HG03520 (cell line): ENCODE data around the gene PRR20D.
"Not testable (repeated sequence)": the region's sequence is repeated elsewhere in the genome, so short reads cannot be mapped to it uniquely, and the experiment has no call there.

Experiments used
- ATAC-seq: cut with Tn5 transposase; IDR thresholded peaks from one replicate; pipeline ENCODE4 v1.9.1; 2021; ENCODE audit warnings: mild to moderate bottlenecking, moderate library complexity; ENCODE audit not compliant: unreplicated experiment

The PRR20D gene

DNA sequence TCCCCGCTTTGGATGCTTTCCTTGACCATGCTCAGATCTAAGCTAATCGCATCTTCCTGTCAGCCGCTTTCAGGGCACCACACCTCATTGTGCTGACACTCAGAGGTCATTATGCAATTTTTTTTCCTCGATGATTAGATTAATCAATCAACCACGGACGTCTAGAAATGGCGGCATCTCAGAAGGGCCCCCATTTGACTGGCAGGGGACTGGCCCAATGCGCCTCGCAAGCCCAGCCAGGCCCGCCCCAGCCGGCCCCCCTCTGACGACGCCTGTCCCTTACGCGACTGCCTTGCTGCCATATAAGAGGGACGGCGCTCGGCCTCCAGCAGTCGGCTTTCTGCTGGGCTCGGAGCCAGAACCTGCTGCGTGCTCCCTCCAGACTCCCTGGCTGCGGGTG, at the start of gene PRR20D:
PRR20D (plus strand) TSS at position 301 of the 400 bp plus-strand sequence. CDS start 387 bp downstream, outside the sequence.
- ATAC-seq = not testable (repeated sequence)

DNA sequence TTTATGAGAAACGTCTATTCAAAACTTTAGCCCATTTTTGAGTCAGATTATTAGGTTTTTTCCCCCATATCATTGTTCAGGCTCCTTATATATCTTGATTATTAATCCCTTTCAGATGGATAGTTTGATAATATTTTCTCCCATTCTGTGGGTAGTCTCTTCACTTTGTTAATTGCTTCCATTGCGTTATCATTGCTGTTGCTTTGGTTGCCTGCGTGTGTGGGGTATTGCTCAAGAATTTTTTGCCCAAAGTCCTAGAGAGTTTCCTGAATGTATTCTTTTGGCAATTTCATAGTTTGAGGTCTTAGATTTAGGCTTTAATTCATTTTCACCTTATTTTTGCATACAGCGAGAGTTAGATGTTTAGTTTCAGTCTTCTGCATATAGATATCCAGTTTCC, 45.5 kb upstream of the PRR20D start:
- no peak for ATAC-seq

DNA sequence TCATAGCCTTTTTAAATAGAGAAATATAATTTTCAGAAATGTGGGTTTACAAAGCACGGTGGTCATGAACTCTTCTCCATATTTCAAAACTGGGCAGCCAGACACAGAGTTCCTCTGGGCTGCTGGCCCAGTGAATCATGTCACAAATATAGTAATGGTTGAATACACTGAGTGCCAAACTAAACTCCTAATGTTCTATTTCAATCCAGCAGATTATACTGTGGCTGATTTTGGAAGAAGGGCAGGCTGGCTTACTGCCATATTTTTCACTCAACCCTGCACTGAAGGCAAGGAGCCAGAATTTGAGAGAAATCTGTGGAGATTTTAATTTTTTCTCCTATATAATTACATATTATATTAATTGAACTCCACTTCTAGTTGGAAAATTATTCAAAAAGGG, 36.8 kb upstream of the PRR20D start:
- no peak for ATAC-seq

GRCh38 chr13:57128909-57129308, 31.5 kb upstream of the PRR20D start:
- no peak for ATAC-seq

GRCh38 chr13:57136093-57136492, 24.3 kb upstream of the PRR20D start:
- no peak for ATAC-seq

DNA sequence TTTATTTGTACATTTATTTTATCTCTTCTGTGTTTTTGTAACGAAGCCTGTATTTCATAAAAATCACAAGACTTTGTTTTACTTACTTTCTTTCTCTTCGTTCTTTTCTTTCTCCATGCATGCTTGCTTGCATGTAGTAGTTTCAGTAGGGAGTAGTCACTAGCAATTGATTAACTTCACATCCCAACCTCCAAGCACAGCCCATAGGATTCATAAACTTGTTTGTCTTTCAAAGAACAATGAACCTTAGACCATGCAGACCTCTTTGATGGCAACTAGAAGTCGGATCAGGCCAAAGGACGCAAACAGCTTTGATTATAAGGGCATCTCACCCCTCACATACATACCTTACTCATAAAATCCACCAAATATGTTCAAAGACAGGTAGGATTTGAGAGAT, 22.8 kb upstream of the PRR20D start:
- no peak for ATAC-seq

DNA sequence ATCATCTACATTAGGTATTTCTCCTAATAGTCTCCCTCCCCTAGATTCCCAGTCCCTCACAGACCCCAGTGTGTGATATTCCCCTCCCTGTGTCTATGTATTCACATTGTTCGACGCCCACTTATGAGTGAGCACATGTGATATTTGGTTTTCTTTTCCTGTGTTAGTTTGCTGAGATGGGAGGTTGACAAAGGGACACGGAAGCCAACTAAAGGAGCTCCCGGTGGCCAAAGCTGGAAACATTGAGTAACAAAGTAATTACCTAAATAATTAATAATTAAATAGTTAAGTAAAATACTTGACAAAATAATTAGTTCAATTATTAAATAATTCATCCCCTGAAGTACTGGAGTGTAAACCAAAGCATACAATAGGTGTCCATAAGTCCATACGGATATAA, 21.4 kb upstream of the PRR20D start:
- no peak for ATAC-seq

- not testable (repeated sequence) for ATAC-seq
These were observed 20.7 kb upstream of the PRR20D start for GRCh38 chr13:57139781-57140180.

GRCh38 chr13:57140235-57140968, 20.0 kb upstream of the PRR20D start, which contains the start of gene PRR20A:
PRR20A (plus strand) TSS chr13:57140918; CDS start chr13:57141305, 387 bp downstream.
- ATAC-seq = not testable (repeated sequence)

DNA sequence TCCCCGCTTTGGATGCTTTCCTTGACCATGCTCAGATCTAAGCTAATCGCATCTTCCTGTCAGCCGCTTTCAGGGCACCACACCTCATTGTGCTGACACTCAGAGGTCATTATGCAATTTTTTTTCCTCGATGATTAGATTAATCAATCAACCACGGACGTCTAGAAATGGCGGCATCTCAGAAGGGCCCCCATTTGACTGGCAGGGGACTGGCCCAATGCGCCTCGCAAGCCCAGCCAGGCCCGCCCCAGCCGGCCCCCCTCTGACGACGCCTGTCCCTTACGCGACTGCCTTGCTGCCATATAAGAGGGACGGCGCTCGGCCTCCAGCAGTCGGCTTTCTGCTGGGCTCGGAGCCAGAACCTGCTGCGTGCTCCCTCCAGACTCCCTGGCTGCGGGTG, 13.2 kb upstream of the PRR20D start, which contains the start of gene PRR20B:
PRR20B (plus strand) TSS at position 301 of the 400 bp plus-strand sequence. CDS start 387 bp downstream, outside the sequence.
- not testable (repeated sequence) for ATAC-seq

GRCh38 chr13:57148106-57148505, 12.3 kb upstream of the PRR20D start:
- ATAC-seq = not testable (repeated sequence)

GRCh38 chr13:57153761-57154160, 6.7 kb upstream of the PRR20D start, which contains the start of gene PRR20C:
PRR20C (plus strand) TSS chr13:57154061; CDS start chr13:57154448, 387 bp downstream.
- not testable (repeated sequence) for ATAC-seq

DNA sequence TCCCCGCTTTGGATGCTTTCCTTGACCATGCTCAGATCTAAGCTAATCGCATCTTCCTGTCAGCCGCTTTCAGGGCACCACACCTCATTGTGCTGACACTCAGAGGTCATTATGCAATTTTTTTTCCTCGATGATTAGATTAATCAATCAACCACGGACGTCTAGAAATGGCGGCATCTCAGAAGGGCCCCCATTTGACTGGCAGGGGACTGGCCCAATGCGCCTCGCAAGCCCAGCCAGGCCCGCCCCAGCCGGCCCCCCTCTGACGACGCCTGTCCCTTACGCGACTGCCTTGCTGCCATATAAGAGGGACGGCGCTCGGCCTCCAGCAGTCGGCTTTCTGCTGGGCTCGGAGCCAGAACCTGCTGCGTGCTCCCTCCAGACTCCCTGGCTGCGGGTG, 6.5 kb downstream of the PRR20D start, which contains the start of gene PRR20E:
PRR20E (plus strand) TSS at position 301 of the 400 bp plus-strand sequence. CDS start 387 bp downstream, outside the sequence.
- not testable (repeated sequence) for ATAC-seq

GRCh38 chr13:57191667-57192066, 31.2 kb downstream of the PRR20D start:
- ATAC-seq = no peak

GRCh38 chr13:57212989-57213388, 52.6 kb downstream of the PRR20D start:
- no peak for ATAC-seq
